AG04450 (cell line): ENCODE data around the gene DBNDD2. TPM values are rescaled to one million over a fixed set of nuclear protein-coding genes. Genes with fewer than 3 reads are reported as not detected.

Experiments used
- CTCF ChIA-PET: fragments of 300-600, 350-600 bp; formaldehyde crosslinking; extraction: SDS; loops from one replicate; lab custom pipeline; 2022; ENCODE audit warnings: antibody characterized with exemption, inconsistent platforms; lab: Charles Lee
- POLR2A ChIA-PET: fragments of 350-600 bp; formaldehyde crosslinking; extraction: SDS; loops from one replicate; lab custom pipeline; 2021; ENCODE audit warnings: antibody characterized with exemption, inconsistent platforms; lab: Yijun Ruan, JAX
- DNase-seq: peaks from one replicate; pipeline ENCODE4 v3.0.0-alpha.2; 2011; ENCODE audit warnings: low read depth, low spot score
- H3K27ac ChIP-seq: one replicate; pipeline ENCODE4 v1.5.1; 2012; ENCODE audit warnings: low read depth, low read length, control low read depth
- H3K27me3 ChIP-seq: one replicate; pipeline ENCODE4 v1.6.0; 2012; ENCODE audit warnings: low read length; ENCODE audit not compliant: control insufficient read depth, insufficient read depth
- H3K4me3 ChIP-seq: 2 replicates; pipeline ENCODE4 v1.5.1; 2011; ENCODE audit warnings: mild to moderate bottlenecking, low read depth, low read length, control low read depth
- H3K9me3 ChIP-seq: 2 replicates; pipeline ENCODE4 v1.5.1; 2012; ENCODE audit warnings: low read length; ENCODE audit not compliant: control insufficient read depth, insufficient read depth
- polyA plus RNA-seq: library from polyadenylated mRNA; depleted of rRNA; stranded (reverse); fragments of >200 nt; gene quantifications from 2 replicates; pipeline ENCODE4 v1.2.3, GENCODE V29; 2011
- TF ChIP-seq, protein P1 (sequence below): IDR thresholded peaks from 2 replicates; pipeline ENCODE4 v1.5.1; 2011; ENCODE audit warnings: low read depth, low read length, control low read depth, inconsistent platforms

The DBNDD2 gene
- polyA plus RNA-seq, 1 experiment: 13.8 TPM

DNA sequence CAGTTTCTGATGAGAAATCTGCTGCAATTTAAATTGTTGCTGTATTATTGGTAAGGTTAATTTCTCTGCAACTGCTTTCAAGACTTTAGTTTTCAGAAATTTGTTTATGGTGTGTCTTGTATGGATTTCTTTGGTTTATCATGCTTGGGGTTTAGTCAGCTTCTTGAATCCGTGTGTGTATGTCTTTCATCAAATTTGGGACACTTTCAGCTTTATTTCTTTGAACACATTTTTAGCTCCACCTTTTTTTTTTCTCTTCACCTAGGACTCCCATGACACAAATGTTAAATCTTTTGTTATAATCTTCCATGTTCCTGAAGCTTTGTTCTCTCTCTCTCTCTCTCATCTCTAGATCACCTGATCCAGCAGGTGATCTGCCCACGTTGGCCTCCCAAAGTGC lies 16.5 kb upstream of the DBNDD2 start:
- H3K27me3 ChIP-seq: no peaks in the 10 kb centered on the region
- CTCF ChIA-PET: interaction anchor here (0.5 to 2.6 kb wide), 3 partner anchors 18 to 380 kb away, joined by 3 to 15 read pairs (median 6); no protein-coding TSS in a partner anchor
- no peak for DNase-seq
- H3K4me3 ChIP-seq: no peak overlapping the region
- no peak overlapping the region for H3K27ac ChIP-seq
- POLR2A ChIA-PET: no interaction called here
- TF ChIP-seq, protein P1, sequence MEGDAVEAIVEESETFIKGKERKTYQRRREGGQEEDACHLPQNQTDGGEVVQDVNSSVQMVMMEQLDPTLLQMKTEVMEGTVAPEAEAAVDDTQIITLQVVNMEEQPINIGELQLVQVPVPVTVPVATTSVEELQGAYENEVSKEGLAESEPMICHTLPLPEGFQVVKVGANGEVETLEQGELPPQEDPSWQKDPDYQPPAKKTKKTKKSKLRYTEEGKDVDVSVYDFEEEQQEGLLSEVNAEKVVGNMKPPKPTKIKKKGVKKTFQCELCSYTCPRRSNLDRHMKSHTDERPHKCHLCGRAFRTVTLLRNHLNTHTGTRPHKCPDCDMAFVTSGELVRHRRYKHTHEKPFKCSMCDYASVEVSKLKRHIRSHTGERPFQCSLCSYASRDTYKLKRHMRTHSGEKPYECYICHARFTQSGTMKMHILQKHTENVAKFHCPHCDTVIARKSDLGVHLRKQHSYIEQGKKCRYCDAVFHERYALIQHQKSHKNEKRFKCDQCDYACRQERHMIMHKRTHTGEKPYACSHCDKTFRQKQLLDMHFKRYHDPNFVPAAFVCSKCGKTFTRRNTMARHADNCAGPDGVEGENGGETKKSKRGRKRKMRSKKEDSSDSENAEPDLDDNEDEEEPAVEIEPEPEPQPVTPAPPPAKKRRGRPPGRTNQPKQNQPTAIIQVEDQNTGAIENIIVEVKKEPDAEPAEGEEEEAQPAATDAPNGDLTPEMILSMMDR: no peak
- no peaks in the 10 kb centered on the region for H3K9me3 ChIP-seq

DNA sequence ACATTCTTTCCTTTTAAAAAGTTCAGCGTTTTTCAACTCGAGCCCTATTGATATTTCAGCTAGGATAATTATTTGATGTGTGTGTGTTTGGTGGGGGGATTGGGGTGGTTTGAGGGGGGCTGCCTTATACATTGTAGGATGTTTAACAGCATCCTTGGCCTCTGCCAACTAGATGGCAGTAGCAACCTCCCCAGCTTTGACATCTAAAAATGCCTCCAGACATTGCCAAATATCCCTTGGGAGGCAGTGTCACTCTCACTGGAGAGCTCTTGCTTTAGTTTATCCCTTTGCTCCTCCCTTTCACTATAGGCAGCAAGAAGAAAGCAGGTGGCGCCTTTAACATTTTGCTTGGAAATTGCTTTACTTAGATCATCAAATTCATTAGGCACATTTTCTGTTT lies 15.4 kb upstream of the DBNDD2 start:
- no peak overlapping the region for H3K4me3 ChIP-seq
- TF ChIP-seq, protein P1: no peak
- H3K27ac ChIP-seq: no peak overlapping the region
- DNase-seq: no peak
- H3K9me3 ChIP-seq: no peaks in the 10 kb centered on the region
- POLR2A ChIA-PET: no interaction called here
- CTCF ChIA-PET: interaction anchor here (0.7 to 2.6 kb wide), 3 partner anchors 19 to 44 kb away, joined by 4 to 15 read pairs (median 5); no protein-coding TSS in a partner anchor
- no peaks in the 10 kb centered on the region for H3K27me3 ChIP-seq

DNA sequence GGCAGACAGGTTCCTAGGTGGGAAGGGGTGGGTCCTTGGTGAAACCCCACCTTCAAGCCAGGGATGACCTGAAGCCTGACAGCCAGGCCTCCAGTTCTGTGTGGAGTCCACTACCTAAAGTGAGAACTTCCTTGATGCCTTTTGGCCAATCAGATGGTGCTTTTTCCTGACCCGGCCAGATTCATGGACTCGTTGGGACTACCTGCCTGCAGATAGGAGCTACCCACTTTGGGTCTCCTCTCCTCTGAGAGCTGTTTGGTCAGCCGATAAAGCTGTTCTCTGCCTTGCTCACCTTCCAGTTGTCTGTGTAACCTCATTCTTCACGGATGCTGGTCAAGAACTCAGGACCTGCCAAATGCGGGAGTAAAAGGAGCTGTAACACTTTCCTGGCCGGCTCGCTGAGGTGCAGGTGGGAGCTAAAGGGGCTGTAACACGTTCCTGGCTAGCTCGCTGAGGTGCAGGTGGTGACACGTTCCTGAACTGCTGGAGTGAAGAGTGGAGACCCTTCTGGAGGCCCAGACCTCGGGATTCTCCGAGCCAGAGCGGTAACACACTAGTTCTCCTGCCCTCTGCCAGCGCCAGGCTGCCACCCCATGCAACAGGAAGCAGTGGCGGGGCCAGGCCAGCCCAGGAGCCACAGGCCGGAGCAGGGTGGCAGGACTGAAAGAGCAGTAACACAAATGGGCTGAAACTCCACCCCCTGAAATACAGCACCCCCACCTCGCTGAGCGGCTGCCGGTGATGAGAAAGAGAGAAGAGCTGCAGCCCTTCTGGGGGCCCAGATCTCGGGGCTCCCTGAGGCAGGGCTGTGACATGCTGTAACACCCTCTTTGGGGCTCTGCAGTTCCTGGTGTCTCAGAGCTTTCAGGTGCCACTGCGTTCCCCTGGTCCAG lies 13.6 kb upstream of the DBNDD2 start:
- ChIA-PET POLR2A (no interaction called here), CTCF (interaction anchor here (1.4 kb wide), 1 partner anchor 377 kb away, joined by 3 read pairs; no protein-coding TSS in a partner anchor)
- Histone ChIP-seq H3K9me3 (no peaks in the 10 kb centered on the region), H3K27me3 (no peaks in the 10 kb centered on the region), H3K27ac (no peak overlapping the region), H3K4me3 (no peak overlapping the region)
- TF ChIP-seq, protein P1: no peak
- DNase-seq: no peak

DNA sequence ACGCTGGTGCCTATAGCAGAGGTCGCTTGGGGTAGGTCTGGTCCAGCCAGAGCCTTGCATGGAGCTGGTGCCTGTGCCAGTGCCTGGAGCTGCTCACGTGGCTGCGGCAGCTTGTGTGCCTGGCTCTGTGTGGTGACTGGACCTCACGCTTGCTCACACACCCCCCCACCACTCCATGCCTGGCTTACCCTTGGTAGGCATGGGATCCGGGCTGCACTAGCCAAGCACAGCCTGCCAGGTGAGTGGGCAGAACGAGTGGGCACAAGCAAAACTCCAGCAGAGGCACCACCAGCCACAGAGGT lies 13.0 kb upstream of the DBNDD2 start:
- ChIA-PET POLR2A (no interaction called here), CTCF (no interaction called here)
- TF ChIP-seq, protein P1: no peak
- no peaks in the 10 kb centered on the region for H3K9me3 ChIP-seq
- DNase-seq: no peak
- no peak overlapping the region for H3K4me3 ChIP-seq
- no peak overlapping the region for H3K27ac ChIP-seq
- H3K27me3 ChIP-seq: no peaks in the 10 kb centered on the region

- POLR2A ChIA-PET: no interaction called here
Measured at GRCh38 chr20:45399018-45399417, 9.1 kb upstream of the DBNDD2 start.

More at GRCh38 chr20:45399018-45399417, 9.1 kb upstream of the DBNDD2 start:
- Histone ChIP-seq H3K27me3 (no peaks in the 10 kb centered on the region), H3K27ac (no peak overlapping the region), H3K4me3 (no peak overlapping the region), H3K9me3 (peaks cover 8% of the 10 kb centered on the region)
- no peak for DNase-seq
- TF ChIP-seq, protein P1: no peak
- CTCF ChIA-PET: interaction anchor here (0.8 kb wide), 1 partner anchor 25 kb away, joined by 3 read pairs; no protein-coding TSS in a partner anchor
